Measurements from ENCODE around the gene NRSN1.

GRCh38 chr6:24079076-24079475 lies 46.9 kb upstream of the NRSN1 start:
- no peak for TF ChIP-seq CTCF (IDR thresholded peaks at IDR 0.05)
- TF ChIP-seq POLR2A (IDR thresholded peaks at IDR 0.05) = no peak
